ENCODE data around the gene TRAPPC6A.

DNA sequence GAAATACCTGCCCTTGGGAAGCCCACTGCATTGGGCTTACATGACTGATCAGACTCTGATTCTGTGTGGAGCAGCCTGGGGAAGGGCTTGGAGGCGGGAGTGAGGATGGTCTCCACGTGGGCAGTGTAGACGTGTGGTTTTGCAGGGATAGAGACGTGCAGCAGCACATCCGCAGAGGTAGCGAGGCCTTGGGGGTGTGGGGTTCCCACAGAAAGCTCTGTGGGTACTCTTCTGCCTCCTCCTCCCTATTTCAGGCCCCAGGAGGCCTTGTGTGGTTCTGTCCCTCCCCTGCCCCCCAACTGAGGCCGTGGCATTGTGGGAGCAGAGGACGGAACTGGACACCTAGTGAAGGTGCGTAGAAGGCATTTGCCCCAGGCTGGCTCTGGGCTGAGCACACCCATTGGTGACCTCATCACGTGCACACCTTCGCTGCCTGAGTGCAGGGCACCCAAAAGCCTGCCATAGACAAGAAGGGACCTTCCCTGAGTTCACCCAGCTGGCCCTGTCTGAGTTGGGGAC, 56.2 kb downstream of the TRAPPC6A start:
- TF ChIP-seq POLR2A (IDR thresholded peaks at IDR 0.05; ENCODE audit: low read depth, low read length) (no peak), MAFK (IDR thresholded peaks at IDR 0.05; ENCODE audit: low read depth, low read length) (no peak), MAZ (IDR thresholded peaks at IDR 0.05; ENCODE audit: borderline replicate concordance, low read depth, low read length) (no peak), SMC3 (IDR thresholded peaks at IDR 0.05; ENCODE audit: low read depth, low read length) (no peak), BHLHE40 (IDR thresholded peaks at IDR 0.05; ENCODE audit: low read depth, low read length) (no peak), RCOR1 (IDR thresholded peaks at IDR 0.05; ENCODE audit: insufficient replicate concordance, low read length) (no peak)
- TF ChIP-seq, protein P1, sequence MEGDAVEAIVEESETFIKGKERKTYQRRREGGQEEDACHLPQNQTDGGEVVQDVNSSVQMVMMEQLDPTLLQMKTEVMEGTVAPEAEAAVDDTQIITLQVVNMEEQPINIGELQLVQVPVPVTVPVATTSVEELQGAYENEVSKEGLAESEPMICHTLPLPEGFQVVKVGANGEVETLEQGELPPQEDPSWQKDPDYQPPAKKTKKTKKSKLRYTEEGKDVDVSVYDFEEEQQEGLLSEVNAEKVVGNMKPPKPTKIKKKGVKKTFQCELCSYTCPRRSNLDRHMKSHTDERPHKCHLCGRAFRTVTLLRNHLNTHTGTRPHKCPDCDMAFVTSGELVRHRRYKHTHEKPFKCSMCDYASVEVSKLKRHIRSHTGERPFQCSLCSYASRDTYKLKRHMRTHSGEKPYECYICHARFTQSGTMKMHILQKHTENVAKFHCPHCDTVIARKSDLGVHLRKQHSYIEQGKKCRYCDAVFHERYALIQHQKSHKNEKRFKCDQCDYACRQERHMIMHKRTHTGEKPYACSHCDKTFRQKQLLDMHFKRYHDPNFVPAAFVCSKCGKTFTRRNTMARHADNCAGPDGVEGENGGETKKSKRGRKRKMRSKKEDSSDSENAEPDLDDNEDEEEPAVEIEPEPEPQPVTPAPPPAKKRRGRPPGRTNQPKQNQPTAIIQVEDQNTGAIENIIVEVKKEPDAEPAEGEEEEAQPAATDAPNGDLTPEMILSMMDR (conservative IDR thresholded peaks at IDR 0.05; ENCODE audit: low read depth, low read length) = no peak
- TF ChIP-seq, protein P2, sequence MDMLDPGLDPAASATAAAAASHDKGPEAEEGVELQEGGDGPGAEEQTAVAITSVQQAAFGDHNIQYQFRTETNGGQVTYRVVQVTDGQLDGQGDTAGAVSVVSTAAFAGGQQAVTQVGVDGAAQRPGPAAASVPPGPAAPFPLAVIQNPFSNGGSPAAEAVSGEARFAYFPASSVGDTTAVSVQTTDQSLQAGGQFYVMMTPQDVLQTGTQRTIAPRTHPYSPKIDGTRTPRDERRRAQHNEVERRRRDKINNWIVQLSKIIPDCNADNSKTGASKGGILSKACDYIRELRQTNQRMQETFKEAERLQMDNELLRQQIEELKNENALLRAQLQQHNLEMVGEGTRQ (IDR thresholded peaks at IDR 0.05; ENCODE audit: low read depth, low read length) = no peak

Measured in IMR-90 (cell line).